ENCODE measurements around the gene GPR62. TPM values are rescaled to one million over a fixed set of nuclear protein-coding genes. Genes with fewer than 3 reads are reported as not detected.
"Not testable (repeated sequence)": the region's sequence is repeated elsewhere in the genome, so short reads cannot be mapped to it uniquely, and the experiment has no call there.

The GPR62 gene
- total and polyA plus RNA-seq, 2 experiments from 2014 or later: not detected

DNA sequence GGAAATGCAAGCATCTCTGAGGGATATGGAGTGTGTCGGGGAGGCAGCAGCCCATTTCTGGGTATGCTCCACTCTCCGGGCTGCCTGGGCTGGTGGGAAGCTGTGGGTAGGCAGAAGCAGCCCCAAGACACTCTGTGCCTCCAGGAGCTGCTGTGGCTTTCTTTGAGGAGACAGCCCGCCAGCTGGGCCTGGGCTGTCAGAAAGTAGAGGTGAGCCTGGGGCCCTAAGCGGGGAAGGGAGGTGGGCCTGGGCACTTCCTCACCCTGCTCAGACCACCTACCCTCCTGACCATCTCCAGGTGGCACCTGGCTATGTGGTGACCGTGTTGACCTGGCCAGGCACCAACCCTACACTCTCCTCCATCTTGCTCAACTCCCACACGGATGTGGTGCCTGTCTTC is 29.9 kb downstream of the GPR62 start:
- H3K9me2 ChIP-seq (ENCODE audit: insufficient read depth): no peaks in the 10 kb centered on the region
- H3K4me3 ChIP-seq: no peak overlapping the region
- no peak overlapping the region for H3K27ac ChIP-seq
- no peaks in the 10 kb centered on the region for H3K9me3 ChIP-seq (ENCODE audit: low read depth)
- H3K4me1 ChIP-seq (ENCODE audit: insufficient read depth): peaks cover 18% of the 10 kb centered on the region
- 62 to 73% methylated on average over 6 of the region's 6 CpGs for WGBS, 2 experiments (ENCODE audit: low coverage in 1 of 2, low lambda C conversion rate in 2 of 2, missing lambda C conversion rate in 2 of 2)
- peaks cover 43% of the 10 kb centered on the region for H3K79me2 ChIP-seq (ENCODE audit: insufficient read depth)
- DNase-seq: no peak
- no peak overlapping the region for H2AFZ ChIP-seq
- no peaks in the 10 kb centered on the region for H3K27me3 ChIP-seq (replicated peaks; ENCODE audit: insufficient read depth)
- in situ Hi-C loops (cut with MboI): no loop called here
- no peak for TF ChIP-seq EZH2 (IDR thresholded peaks at IDR 0.05; ENCODE audit: insufficient read depth, poor library complexity, severe bottlenecking)
- no peak for TF ChIP-seq EZH2phosphoT487 (IDR thresholded peaks at IDR 0.05; ENCODE audit: insufficient read depth, low read depth)
- no peaks in the 10 kb centered on the region for H3K36me3 ChIP-seq (ENCODE audit: low read depth)
- no peak overlapping the region for H3K4me2 ChIP-seq (ENCODE audit: unreplicated experiment)
- no peaks in the 10 kb centered on the region for H4K20me1 ChIP-seq (ENCODE audit: insufficient read depth)
- H3F3A ChIP-seq (ENCODE audit: insufficient read depth): peaks cover 13% of the 10 kb centered on the region
- 0 out of 2 replicates have a peak overlapping the region, but pooled peaks have one; percentile 88 for H3K9ac ChIP-seq

DNA sequence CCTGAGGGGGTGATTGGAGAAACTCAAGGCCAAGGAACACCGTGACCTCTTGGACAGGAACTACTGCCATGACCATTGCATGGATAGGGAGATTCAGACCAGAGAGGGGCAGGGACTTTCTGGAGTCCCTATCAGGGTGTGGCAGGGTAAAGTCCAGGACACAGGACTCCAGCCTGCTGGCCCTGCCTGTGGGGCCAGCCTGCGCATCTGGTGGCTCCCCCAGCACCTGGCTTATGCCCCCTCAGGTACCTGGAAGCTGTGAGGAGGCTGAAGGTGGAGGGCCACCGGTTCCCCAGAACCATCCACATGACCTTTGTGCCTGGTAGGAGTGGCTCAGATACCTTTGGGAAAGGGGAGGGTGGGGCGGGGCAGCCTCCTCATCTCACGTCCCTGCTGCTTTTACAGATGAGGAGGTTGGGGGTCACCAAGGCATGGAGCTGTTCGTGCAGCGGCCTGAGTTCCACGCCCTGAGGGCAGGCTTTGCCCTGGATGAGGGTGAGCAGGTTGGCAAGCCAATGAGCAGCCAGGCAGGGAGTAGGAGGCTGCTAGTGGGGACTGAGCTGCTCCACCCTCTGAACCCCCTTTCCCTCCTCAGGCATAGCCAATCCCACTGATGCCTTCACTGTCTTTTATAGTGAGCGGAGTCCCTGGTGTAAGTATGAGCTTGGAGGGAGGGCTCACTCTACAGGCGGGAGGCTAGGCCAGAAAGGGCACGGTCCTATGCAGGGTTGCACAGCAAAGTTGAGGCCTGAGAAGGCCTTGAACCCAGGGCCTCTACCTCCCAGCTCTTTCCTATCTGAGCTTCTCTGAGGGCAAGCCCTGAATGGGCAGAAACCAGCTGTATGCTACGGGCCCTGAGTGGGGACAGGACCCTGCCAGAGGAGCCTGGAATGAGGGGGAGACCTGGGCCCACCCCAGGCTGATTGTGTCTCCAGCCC is 31.1 kb downstream of the GPR62 start:
- no peak overlapping the region for H2AFZ ChIP-seq
- no peak for TF ChIP-seq EZH2phosphoT487 (IDR thresholded peaks at IDR 0.05; ENCODE audit: insufficient read depth, low read depth)
- no peak for TF ChIP-seq EZH2 (IDR thresholded peaks at IDR 0.05; ENCODE audit: insufficient read depth, poor library complexity, severe bottlenecking)
- no peaks in the 10 kb centered on the region for H3K27me3 ChIP-seq (replicated peaks; ENCODE audit: insufficient read depth)
- 82 to 84% methylated on average over 11 to 12 of the region's 12 CpGs for WGBS, 2 experiments (ENCODE audit: low coverage in 1 of 2, low lambda C conversion rate in 2 of 2, missing lambda C conversion rate in 2 of 2)
- no peaks in the 10 kb centered on the region for H3K36me3 ChIP-seq (ENCODE audit: low read depth)
- DNase-seq: no peak
- peaks cover 32% of the 10 kb centered on the region for H3K79me2 ChIP-seq (ENCODE audit: insufficient read depth)
- no peak overlapping the region for H3K4me3 ChIP-seq
- no peak overlapping the region for H3K9ac ChIP-seq
- in situ Hi-C loops (cut with MboI): no loop called here
- H3K4me2 ChIP-seq (ENCODE audit: unreplicated experiment): no peak overlapping the region
- no peaks in the 10 kb centered on the region for H3K9me2 ChIP-seq (ENCODE audit: insufficient read depth)
- H3F3A ChIP-seq (ENCODE audit: insufficient read depth): peaks cover 15% of the 10 kb centered on the region
- H3K4me1 ChIP-seq (ENCODE audit: insufficient read depth): peaks cover 18% of the 10 kb centered on the region
- H3K9me3 ChIP-seq (ENCODE audit: low read depth): no peaks in the 10 kb centered on the region
- no peaks in the 10 kb centered on the region for H4K20me1 ChIP-seq (ENCODE audit: insufficient read depth)
- no peak overlapping the region for H3K27ac ChIP-seq

GRCh38 chr3:51987568-51987967 is 32.4 kb downstream of the GPR62 start:
- peaks cover 22% of the 10 kb centered on the region for H3F3A ChIP-seq (ENCODE audit: insufficient read depth)
- H3K27ac ChIP-seq: no peak overlapping the region
- no peak for DNase-seq
- H3K79me2 ChIP-seq (ENCODE audit: insufficient read depth): peaks cover 29% of the 10 kb centered on the region
- no peaks in the 10 kb centered on the region for H3K9me3 ChIP-seq (ENCODE audit: low read depth)
- no peaks in the 10 kb centered on the region for H3K9me2 ChIP-seq (ENCODE audit: insufficient read depth)
- H3K9ac ChIP-seq: no peak overlapping the region
- H3K4me1 ChIP-seq (ENCODE audit: insufficient read depth): peaks cover 11% of the 10 kb centered on the region
- H2AFZ ChIP-seq: no peak overlapping the region
- no peak overlapping the region for H3K4me2 ChIP-seq (ENCODE audit: unreplicated experiment)
- no peaks in the 10 kb centered on the region for H3K27me3 ChIP-seq (replicated peaks; ENCODE audit: insufficient read depth)
- in situ Hi-C loops (cut with MboI): no loop called here
- H4K20me1 ChIP-seq (ENCODE audit: insufficient read depth): no peaks in the 10 kb centered on the region
- 84 to 93% methylated on average over 7 of the region's 7 CpGs for WGBS, 2 experiments (ENCODE audit: low coverage in 1 of 2, low lambda C conversion rate in 2 of 2, missing lambda C conversion rate in 2 of 2)
- 0 out of 2 replicates have a peak, but pooled peaks cover 7% of the 10 kb centered on the region for H3K36me3 ChIP-seq (ENCODE audit: low read depth)
- TF ChIP-seq EZH2 (IDR thresholded peaks at IDR 0.05; ENCODE audit: insufficient read depth, poor library complexity, severe bottlenecking) (no peak), EZH2phosphoT487 (IDR thresholded peaks at IDR 0.05; ENCODE audit: insufficient read depth, low read depth) (no peak)
- H3K4me3 ChIP-seq: no peak overlapping the region

DNA sequence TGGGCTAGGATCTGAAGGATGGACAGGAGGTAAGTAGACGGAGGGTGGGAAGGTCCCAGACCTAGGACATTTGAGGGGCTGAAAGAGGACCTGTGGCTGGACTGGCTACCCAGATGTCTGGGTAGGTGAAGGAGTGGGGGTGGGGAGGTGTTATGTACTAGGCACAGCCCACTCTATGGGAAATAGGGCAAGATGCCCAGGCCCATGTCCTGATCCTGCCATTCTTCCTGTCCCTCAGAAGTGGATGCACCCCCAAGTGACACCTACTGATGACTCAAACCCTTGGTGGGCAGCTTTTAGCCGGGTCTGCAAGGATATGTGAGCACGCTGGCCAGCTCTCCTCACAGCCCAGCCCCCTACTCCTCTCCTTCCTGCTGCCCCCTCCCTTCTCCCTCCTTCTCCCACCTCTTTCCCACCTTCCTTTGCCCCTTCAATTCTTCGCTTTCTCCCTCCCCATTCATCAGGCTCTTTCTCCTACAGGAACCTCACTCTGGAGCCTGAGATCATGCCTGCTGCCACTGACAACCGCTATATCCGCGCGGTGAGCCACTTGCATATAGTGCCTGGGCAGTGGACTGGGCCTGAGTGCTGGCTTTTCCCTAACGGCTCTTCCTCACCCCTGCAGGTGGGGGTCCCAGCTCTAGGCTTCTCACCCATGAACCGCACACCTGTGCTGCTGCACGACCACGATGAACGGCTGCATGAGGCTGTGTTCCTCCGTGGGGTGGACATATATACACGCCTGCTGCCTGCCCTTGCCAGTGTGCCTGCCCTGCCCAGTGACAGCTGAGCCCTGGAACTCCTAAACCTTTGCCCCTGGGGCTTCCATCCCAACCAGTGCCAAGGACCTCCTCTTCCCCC is 33.3 kb downstream of the GPR62 start:
- Histone ChIP-seq H4K20me1 (ENCODE audit: insufficient read depth) (no peaks in the 10 kb centered on the region), H3K4me2 (ENCODE audit: unreplicated experiment) (no peak overlapping the region), H3K9me2 (ENCODE audit: insufficient read depth) (no peaks in the 10 kb centered on the region), H3K9me3 (ENCODE audit: low read depth) (no peaks in the 10 kb centered on the region), H3K4me1 (ENCODE audit: insufficient read depth) (peaks cover 10% of the 10 kb centered on the region), H3K27ac (no peak overlapping the region), H3K27me3 (replicated peaks; ENCODE audit: insufficient read depth) (no peaks in the 10 kb centered on the region), H2AFZ (no peak overlapping the region), H3F3A (ENCODE audit: insufficient read depth) (peaks cover 23% of the 10 kb centered on the region), H3K4me3 (no peak overlapping the region), H3K79me2 (ENCODE audit: insufficient read depth) (peaks cover 37% of the 10 kb centered on the region), H3K9ac (no peak overlapping the region), H3K36me3 (ENCODE audit: low read depth) (peaks cover 10% of the 10 kb centered on the region; the same call in 1 of the 2 replicates)
- in situ Hi-C loops (cut with MboI): no loop called here
- 84 to 85% methylated on average over 14 to 15 of the region's 15 CpGs for WGBS, 2 experiments (ENCODE audit: low coverage in 1 of 2, low lambda C conversion rate in 2 of 2, missing lambda C conversion rate in 2 of 2)
- no peak for DNase-seq
- TF ChIP-seq EZH2phosphoT487 (IDR thresholded peaks at IDR 0.05; ENCODE audit: insufficient read depth, low read depth) (no peak), EZH2 (IDR thresholded peaks at IDR 0.05; ENCODE audit: insufficient read depth, poor library complexity, severe bottlenecking) (no peak)

- DNase-seq; in situ Hi-C loops (cut with MboI): not testable (repeated sequence)
Measured at GRCh38 chr3:51990501-51990971, 35.4 kb downstream of the GPR62 start.

More at GRCh38 chr3:51990501-51990971, 35.4 kb downstream of the GPR62 start:
- Histone ChIP-seq H3F3A (ENCODE audit: insufficient read depth) (peaks cover 32% of the 10 kb centered on the region), H3K36me3 (ENCODE audit: low read depth) (peaks cover 23% of the 10 kb centered on the region; the same call in 1 of the 2 replicates), H3K79me2 (ENCODE audit: insufficient read depth) (peaks cover 40% of the 10 kb centered on the region)
- H3K9ac ChIP-seq; H2AFZ ChIP-seq; H3K4me2 ChIP-seq (ENCODE audit: unreplicated experiment); H3K4me3 ChIP-seq; H4K20me1 ChIP-seq (ENCODE audit: insufficient read depth); H3K4me1 ChIP-seq (ENCODE audit: insufficient read depth); H3K27me3 ChIP-seq (replicated peaks; ENCODE audit: insufficient read depth); H3K27ac ChIP-seq; H3K9me3 ChIP-seq (ENCODE audit: low read depth); H3K9me2 ChIP-seq (ENCODE audit: insufficient read depth): not testable (repeated sequence)
- 85 to 90% methylated on average over 10 to 34 of the region's 38 CpGs for WGBS, 2 experiments (ENCODE audit: low coverage in 1 of 2, low lambda C conversion rate in 2 of 2, missing lambda C conversion rate in 2 of 2)

All from GM23248 (cell line).